ENCODE measurements around the gene TUBD1.

GRCh38 chr17:59941131-59941530 lies 48.4 kb upstream of the TUBD1 start:
- TF ChIP-seq CTCF (IDR thresholded peaks at IDR 0.05) = no peak
- TF ChIP-seq EZH2 (IDR thresholded peaks at IDR 0.05; ENCODE audit: borderline replicate concordance, insufficient read depth, low read depth, low read length, poor library complexity, severe bottlenecking) = no peak
